Neural cell (in vitro differentiated cells): ENCODE data around the gene THADA. TPM values are rescaled to one million over a fixed set of nuclear protein-coding genes. Genes with fewer than 3 reads are reported as not detected.
"Not testable (repeated sequence)": the region's sequence is repeated elsewhere in the genome, so short reads cannot be mapped to it uniquely, and the experiment has no call there.

Source experiments
- H2AFZ ChIP-seq: fragments of 200-600, 300-800 bp; sonication (generic), shearing (Covaris generic); 2 replicates; pipeline ENCODE4 v1.6.0; 2014; ENCODE audit warnings: low read depth, mild to moderate bottlenecking, antibody characterized with exemption, low read length, moderate library complexity
- H3F3A ChIP-seq: fragments of 200-600 bp; shearing (Covaris generic); 2 replicates; pipeline ENCODE4 v1.6.1; 2016; ENCODE audit warnings: mild to moderate bottlenecking, moderate library complexity, mixed read lengths, antibody characterized with exemption, low read length; ENCODE audit not compliant: insufficient read depth, poor library complexity, severe bottlenecking
- H3K27ac ChIP-seq: fragments of 200-600, 300-800 bp; sonication (generic), shearing (Covaris generic); 2 replicates; pipeline ENCODE4 v1.5.1; 2014; ENCODE audit warnings: mild to moderate bottlenecking, low read length, moderate library complexity
- H3K27me3 ChIP-seq: fragments of 300-800, 200-600 bp; sonication (generic), shearing (Covaris generic); 2 replicates; pipeline ENCODE4 v1.6.0; 2014; ENCODE audit warnings: mild to moderate bottlenecking, low read depth, low read length, moderate library complexity; ENCODE audit not compliant: insufficient read depth
- H3K36me3 ChIP-seq: fragments of 300-800, 200-600 bp; sonication (generic), shearing (Covaris generic); 2 replicates; pipeline ENCODE4 v1.5.1; 2014; ENCODE audit warnings: mild to moderate bottlenecking, antibody characterized with exemption, low read length, moderate library complexity; ENCODE audit not compliant: insufficient read depth
- H3K4me2 ChIP-seq: fragments of 300-800, 200-600 bp; sonication (generic), shearing (Covaris generic); 2 replicates; pipeline ENCODE4 v1.6.0; 2014; ENCODE audit warnings: mild to moderate bottlenecking, low read length
- H3K4me3 ChIP-seq: fragments of 300-800, 200-600 bp; sonication (generic), shearing (Covaris generic); 2 replicates; pipeline ENCODE4 v1.5.1; 2014; ENCODE audit warnings: mild to moderate bottlenecking, low read length, moderate library complexity
- H3K79me2 ChIP-seq: fragments of 200-600 bp; shearing (Covaris generic); replicated peaks from 2 replicates; pipeline ENCODE4 v1.6.0; 2014; ENCODE audit warnings: mild to moderate bottlenecking, low read length, moderate library complexity; ENCODE audit not compliant: insufficient read depth
- H3K9ac ChIP-seq: fragments of 300-800, 200-600 bp; sonication (generic), shearing (Covaris generic); 2 replicates; pipeline ENCODE4 v1.6.1; 2016; ENCODE audit warnings: mild to moderate bottlenecking, low read length, mixed read lengths
- H3K9me2 ChIP-seq: fragments of 200-600 bp; shearing (Covaris generic); 2 replicates; pipeline ENCODE4 v1.6.1; 2016; ENCODE audit warnings: mild to moderate bottlenecking, low read length, mixed read lengths; ENCODE audit not compliant: insufficient read depth
- H3K9me3 ChIP-seq: fragments of 200-600, 300-800 bp; sonication (generic), shearing (Covaris generic); 2 replicates; pipeline ENCODE4 v1.6.1; 2016; ENCODE audit warnings: mild to moderate bottlenecking, mixed run types, low read length, moderate library complexity, mixed read lengths
- H4K20me1 ChIP-seq: fragments of 200-600 bp; shearing (Covaris generic); 2 replicates; pipeline ENCODE4 v1.6.1; 2016; ENCODE audit warnings: mild to moderate bottlenecking, mixed run types; ENCODE audit not compliant: insufficient read depth
- CTCF ChIP-seq: fragments of 450-650 bp; IDR thresholded peaks from 2 replicates; pipeline ENCODE4 v1.5.1; 2014; ENCODE audit warnings: antibody characterized with exemption, mild to moderate bottlenecking, moderate library complexity; ENCODE audit not compliant: poor library complexity, severe bottlenecking
- EP300 ChIP-seq: fragments of 450-650 bp; conservative IDR thresholded peaks from 2 replicates; pipeline ENCODE4 v1.6.1; 2014; ENCODE audit warnings: antibody characterized with exemption, mild to moderate bottlenecking, moderate library complexity; ENCODE audit not compliant: poor library complexity, severe bottlenecking
- EZH2 ChIP-seq: fragments of 200-600, 300-800 bp; shearing (Covaris generic), sonication (generic); IDR thresholded peaks from 2 replicates; pipeline ENCODE4 v1.6.1; 2014; ENCODE audit warnings: antibody characterized with exemption, low read length, borderline replicate concordance, mild to moderate bottlenecking; ENCODE audit not compliant: insufficient read depth, poor library complexity, severe bottlenecking
- MXI1 ChIP-seq: fragments of 450-650 bp; conservative IDR thresholded peaks from 2 replicates; pipeline ENCODE4 v1.6.1; 2014; ENCODE audit warnings: antibody characterized with exemption, mild to moderate bottlenecking; ENCODE audit not compliant: poor library complexity, severe bottlenecking
- POLR2AphosphoS5 ChIP-seq: IDR thresholded peaks from 2 replicates; pipeline ENCODE4 v1.6.1; 2012
- RAD21 ChIP-seq: fragments of 450-650 bp; conservative IDR thresholded peaks from 2 replicates; pipeline ENCODE4 v1.6.1; 2014; ENCODE audit warnings: antibody characterized with exemption, mild to moderate bottlenecking, moderate library complexity
- REST ChIP-seq: IDR thresholded peaks from 2 replicates; pipeline ENCODE4 v1.6.1; 2012; ENCODE audit warnings: borderline replicate concordance
- SMC3 ChIP-seq: fragments of 450-650 bp; conservative IDR thresholded peaks from 2 replicates; pipeline ENCODE4 v1.6.1; 2014; ENCODE audit warnings: antibody characterized with exemption, mild to moderate bottlenecking, moderate library complexity; ENCODE audit not compliant: poor library complexity
- TAF1 ChIP-seq: IDR thresholded peaks from 2 replicates; pipeline ENCODE4 v1.6.1; 2012; ENCODE audit warnings: low read depth
- polyA plus RNA-seq: library from polyadenylated mRNA; depleted of rRNA; stranded (reverse); fragments of >200 nt; gene quantifications from 2 replicates; pipeline ENCODE4 v1.2.3, GENCODE V29; 2014

The THADA gene
- polyA plus RNA-seq, 1 donor from 2014 or later = 8.5 TPM

GRCh38 chr2:43448822-43449110 is 147.1 kb downstream of the THADA start:
- Histone ChIP-seq H2AFZ (no peak overlapping the region), H3K9me2 (no peaks in the 10 kb centered on the region), H3F3A (no peaks in the 10 kb centered on the region), H3K27me3 (no peaks in the 10 kb centered on the region), H3K27ac (no peak overlapping the region), H3K4me2 (no peak overlapping the region), H3K9ac (no peak overlapping the region), H4K20me1 (no peaks in the 10 kb centered on the region), H3K4me3 (no peak overlapping the region), H3K79me2 (no peaks in the 10 kb centered on the region), H3K36me3 (no peaks in the 10 kb centered on the region), H3K9me3 (no peaks in the 10 kb centered on the region)
- no peak for TF ChIP-seq REST
- TF ChIP-seq SMC3 = no peak
- TF ChIP-seq EP300 = no peak
- no peak for TF ChIP-seq POLR2AphosphoS5
- TF ChIP-seq EZH2 = no peak
- TF ChIP-seq RAD21 = no peak
- no peak for TF ChIP-seq CTCF
- no peak for TF ChIP-seq MXI1
- TF ChIP-seq TAF1 = no peak

- no peaks in the 10 kb centered on the region for H3K36me3 ChIP-seq
- TF ChIP-seq MXI1 = no peak
- no peak for TF ChIP-seq EP300
- no peak for TF ChIP-seq POLR2AphosphoS5
- no peak for TF ChIP-seq SMC3
- TF ChIP-seq TAF1 = no peak
- no peak for TF ChIP-seq RAD21
- TF ChIP-seq REST = no peak
- no peak for TF ChIP-seq EZH2
- no peak for TF ChIP-seq CTCF
- H3K9ac ChIP-seq = no peak overlapping the region
- no peaks in the 10 kb centered on the region for H3K79me2 ChIP-seq
- H3K4me2 ChIP-seq = no peak overlapping the region
- no peak overlapping the region for H3K4me3 ChIP-seq
- no peak overlapping the region for H2AFZ ChIP-seq
- H4K20me1 ChIP-seq = no peaks in the 10 kb centered on the region
- H3K27me3 ChIP-seq = no peaks in the 10 kb centered on the region
- H3K9me3 ChIP-seq = no peaks in the 10 kb centered on the region
- no peak overlapping the region for H3K27ac ChIP-seq
- no peaks in the 10 kb centered on the region for H3F3A ChIP-seq
- no peaks in the 10 kb centered on the region for H3K9me2 ChIP-seq
These were observed 147.6 kb downstream of the THADA start for GRCh38 chr2:43448011-43448821.

- H3F3A ChIP-seq, H3K36me3 ChIP-seq, H3K9me2 ChIP-seq, H3K9ac ChIP-seq, H3K4me2 ChIP-seq, H3K27ac ChIP-seq, H4K20me1 ChIP-seq, H3K79me2 ChIP-seq, H2AFZ ChIP-seq, H3K27me3 ChIP-seq, H3K9me3 ChIP-seq, H3K4me3 ChIP-seq: not testable (repeated sequence)
These were observed 149.1 kb downstream of the THADA start for GRCh38 chr2:43446755-43447154.
